HG03095 (cell line): Measurements from ENCODE around the gene GRK5.

Experiments
- ATAC-seq: cut with Tn5 transposase; IDR thresholded peaks from one replicate; pipeline ENCODE4 v1.9.1; 2021; ENCODE audit warnings: moderate library complexity; ENCODE audit not compliant: unreplicated experiment

Gene GRK5

GRCh38 chr10:119357412-119358151, 150.2 kb downstream of the GRK5 start:
- ATAC-seq = no peak

GRCh38 chr10:119358152-119358512, 150.8 kb downstream of the GRK5 start:
- no peak for ATAC-seq

- no peak for ATAC-seq
Observed at GRCh38 chr10:119358567-119358966, 151.2 kb downstream of the GRK5 start.

GRCh38 chr10:119359025-119359424, 151.7 kb downstream of the GRK5 start:
- no peak for ATAC-seq

GRCh38 chr10:119360181-119360921, 153.0 kb downstream of the GRK5 start:
- no peak for ATAC-seq

- ATAC-seq = no peak
Observed at GRCh38 chr10:119361037-119361436, 153.7 kb downstream of the GRK5 start.

GRCh38 chr10:119362122-119362521, 154.8 kb downstream of the GRK5 start:
- no peak for ATAC-seq

- no peak for ATAC-seq
Observed at GRCh38 chr10:119364645-119365600, 157.6 kb downstream of the GRK5 start.

GRCh38 chr10:119365773-119366599, 158.6 kb downstream of the GRK5 start:
- ATAC-seq = no peak

GRCh38 chr10:119367841-119368549, 160.6 kb downstream of the GRK5 start:
- ATAC-seq = no peak

GRCh38 chr10:119368581-119368980, 161.2 kb downstream of the GRK5 start:
- ATAC-seq = no peak

GRCh38 chr10:119368991-119369869, 161.9 kb downstream of the GRK5 start:
- ATAC-seq = peak; percentile 81

- no peak for ATAC-seq
Observed at GRCh38 chr10:119370111-119370741, 162.9 kb downstream of the GRK5 start.

GRCh38 chr10:119370972-119371703, 163.8 kb downstream of the GRK5 start:
- ATAC-seq = no peak

GRCh38 chr10:119371704-119372663, 164.6 kb downstream of the GRK5 start:
- peak; percentile 40 for ATAC-seq

- ATAC-seq = no peak
Observed at GRCh38 chr10:119373294-119374102, 166.1 kb downstream of the GRK5 start.
